ENCODE results near the gene STK24. TPM values are rescaled to one million over a fixed set of nuclear protein-coding genes. Genes with fewer than 3 reads are reported as not detected.
A peak's percentile ranks its signal among the peaks of the same experiment; 100 is the strongest.

Gene STK24
- total RNA-seq, 1 donor from 2014 or later, result 62.7 TPM

DNA sequence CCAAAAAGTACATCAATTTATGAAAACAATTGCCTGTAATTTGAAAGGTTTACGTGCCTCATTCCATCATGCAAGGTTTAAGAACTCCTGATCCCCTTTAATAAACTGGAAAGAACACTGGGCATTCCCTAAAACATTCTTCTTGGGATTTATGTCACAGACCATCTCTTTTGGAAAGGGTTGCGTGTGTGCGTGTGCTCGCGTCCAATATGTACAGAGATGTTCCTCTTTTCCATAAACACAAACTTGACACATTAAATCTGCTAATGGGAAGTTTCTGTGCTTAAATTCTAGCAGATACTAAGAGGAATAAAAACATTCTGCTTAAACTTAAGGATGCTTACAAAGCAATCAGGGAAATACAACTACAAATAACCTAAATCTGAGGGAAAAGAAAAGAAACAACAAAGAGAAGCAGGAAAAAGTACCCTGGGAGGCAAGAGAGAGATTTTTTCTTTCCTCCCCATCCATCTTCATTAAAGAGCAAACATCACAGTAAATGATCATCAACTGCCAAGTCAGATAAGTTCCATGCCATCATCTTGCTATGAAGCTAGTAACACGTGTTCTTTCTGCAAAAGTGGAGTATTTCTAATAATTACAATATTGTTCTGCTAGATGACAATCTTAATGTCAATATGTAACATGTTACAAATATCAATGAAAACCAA lies 83.7 kb downstream of the STK24 start:
- DNase-seq (ENCODE audit: low spot score), result no peak

DNA sequence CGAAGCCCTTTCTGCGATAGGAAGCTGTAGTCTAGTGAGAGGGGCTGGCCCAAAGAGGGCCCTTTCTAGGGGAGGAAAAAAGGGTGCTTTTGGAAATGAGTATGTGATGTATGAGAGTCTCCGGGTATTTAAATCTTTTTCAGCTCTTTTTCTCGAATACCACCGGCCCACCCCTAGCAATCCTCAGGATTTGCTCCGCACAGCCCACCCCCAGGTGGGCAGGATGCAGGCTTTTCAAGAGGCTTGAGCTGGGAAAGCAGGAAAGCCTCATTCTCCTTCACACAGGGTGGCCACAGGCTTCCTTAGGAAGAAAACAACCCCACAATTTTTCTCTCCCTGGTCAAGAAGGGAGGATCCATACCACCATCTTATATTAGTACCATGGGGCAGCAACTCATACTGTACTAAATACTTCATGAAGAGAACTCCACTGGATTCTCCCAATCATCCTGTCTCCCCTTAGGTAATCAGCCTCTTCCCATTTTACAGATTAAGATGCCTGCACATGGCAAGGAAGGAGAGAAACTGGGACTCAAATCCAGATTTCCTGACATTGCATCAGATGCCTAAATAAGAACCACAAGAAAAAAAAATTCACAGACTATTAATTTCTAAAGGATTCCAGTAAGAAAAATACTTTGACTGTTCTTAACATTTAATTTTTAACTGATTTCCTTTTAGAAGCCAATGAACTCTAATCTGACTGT lies 84.4 kb downstream of the STK24 start:
- no peak for DNase-seq (ENCODE audit: low spot score)

DNA sequence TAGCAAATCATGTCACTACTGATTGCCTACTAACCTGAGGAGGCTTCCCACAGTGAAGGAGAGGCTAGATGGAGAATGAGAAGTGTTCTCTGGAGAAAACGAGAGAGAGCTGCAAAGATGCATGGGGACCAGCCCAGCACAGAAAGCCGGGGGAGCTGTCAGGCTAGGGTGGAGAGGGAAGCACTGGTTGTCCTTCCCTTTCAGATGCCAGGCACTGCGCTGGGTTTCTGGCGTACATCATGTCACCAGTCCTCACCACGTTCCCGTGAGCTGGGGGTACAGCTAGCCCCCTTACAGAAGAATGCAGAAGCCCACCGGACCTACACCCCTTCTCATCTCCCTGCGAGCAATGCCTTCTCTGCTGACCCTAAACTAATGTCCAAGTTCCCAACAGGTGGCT lies 86.0 kb downstream of the STK24 start:
- DNase-seq (ENCODE audit: low spot score), result no peak

GRCh38 chr13:98490195-98490836 lies 86.6 kb downstream of the STK24 start:
- no peak for DNase-seq (ENCODE audit: low spot score)

DNA sequence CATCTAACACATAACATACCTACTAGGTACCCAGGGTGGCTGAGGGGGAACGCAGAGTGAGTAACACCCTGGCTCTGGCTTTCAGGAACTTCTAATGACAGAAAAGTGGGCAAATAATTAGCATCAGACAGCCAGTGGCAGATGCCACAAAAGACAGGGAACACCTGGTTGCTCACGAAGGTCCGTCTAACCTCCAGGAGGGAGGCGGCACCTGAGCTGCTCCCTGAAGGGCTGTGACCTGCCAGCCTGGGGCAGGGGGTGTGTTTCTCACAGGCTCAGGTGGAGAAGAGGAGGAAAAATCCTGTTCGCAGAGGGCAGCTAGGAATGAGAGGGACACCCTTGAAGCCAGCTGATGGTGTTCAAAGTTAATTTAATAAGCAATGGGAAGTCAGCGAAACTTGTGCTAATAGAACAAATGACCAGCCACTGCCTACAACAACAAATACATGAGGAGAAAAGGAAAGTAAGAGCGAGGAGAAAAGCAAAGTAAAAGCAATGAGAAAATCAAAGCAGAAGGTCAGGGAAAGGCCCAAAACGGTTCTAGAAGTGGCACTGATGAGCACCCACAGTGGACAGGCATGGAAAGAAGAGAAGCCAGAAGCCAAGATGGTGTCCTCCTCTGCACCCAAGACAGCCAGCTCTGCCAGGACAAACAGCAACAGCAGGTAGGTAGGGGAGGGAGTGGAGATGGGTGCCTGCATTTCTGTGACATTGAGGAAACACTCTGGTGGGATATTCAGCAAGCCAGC lies 87.3 kb downstream of the STK24 start:
- DNase-seq (ENCODE audit: low spot score), result no peak

DNA sequence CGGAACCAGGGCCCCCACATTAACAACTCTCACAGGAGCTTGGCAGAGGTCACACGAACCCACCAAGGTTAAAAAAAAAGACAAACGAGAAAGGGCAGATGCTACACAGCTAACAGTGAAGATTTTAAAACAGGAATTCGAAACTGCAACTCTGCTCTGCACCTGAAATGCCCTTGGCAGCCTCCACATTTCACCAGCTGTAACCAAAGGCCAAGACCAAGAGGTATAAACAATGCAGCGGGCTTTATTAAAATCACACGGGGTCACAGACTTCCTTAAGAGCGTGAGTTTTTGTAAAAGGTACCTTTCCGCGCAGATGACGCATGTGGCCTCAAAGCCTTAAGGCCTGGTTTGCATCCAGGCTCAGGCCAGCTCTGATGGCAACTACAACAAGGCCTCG lies 88.2 kb downstream of the STK24 start:
- no peak for DNase-seq (ENCODE audit: low spot score)

DNA sequence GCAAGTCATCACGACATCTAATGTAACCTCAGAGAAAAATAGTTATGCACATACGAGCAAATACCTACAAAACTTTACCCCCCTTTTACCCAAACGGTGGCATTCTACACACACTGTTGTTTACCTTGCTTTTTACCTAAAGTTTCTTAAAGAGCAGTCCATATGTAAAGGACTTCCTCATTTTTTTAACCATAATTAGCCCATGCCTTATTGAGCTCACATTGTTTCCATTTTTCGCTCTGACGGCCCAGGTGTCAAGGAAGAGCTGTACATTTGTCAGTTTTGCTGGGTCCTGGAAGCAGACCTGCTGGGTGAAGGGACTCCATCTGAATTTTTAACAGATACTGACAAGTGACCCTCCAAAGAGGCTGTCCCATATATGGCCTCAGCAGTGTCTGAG lies 89.4 kb downstream of the STK24 start:
- no peak for DNase-seq (ENCODE audit: low spot score)

DNA sequence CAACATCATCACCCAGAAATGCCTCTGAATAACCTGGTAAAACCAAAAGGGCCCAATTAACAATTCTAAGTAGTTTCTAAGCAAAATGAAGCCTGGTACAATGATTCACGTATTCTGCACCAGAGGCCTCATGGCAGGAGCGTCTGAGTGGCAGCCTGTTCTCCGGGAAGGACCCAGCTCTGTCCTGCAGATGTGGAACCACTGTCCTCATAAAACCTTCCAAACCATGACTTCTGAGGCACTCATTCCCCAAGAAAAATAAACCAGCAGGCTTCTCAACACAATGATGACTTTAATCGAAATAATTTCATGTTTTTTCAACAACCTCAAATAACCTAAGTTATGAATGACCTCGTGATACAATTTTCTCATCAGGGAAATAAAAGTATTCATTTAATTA lies 89.9 kb downstream of the STK24 start:
- DNase-seq (ENCODE audit: low spot score), result no peak

- DNase-seq (ENCODE audit: low spot score), result no peak
These were observed 90.5 kb downstream of the STK24 start for GRCh38 chr13:98486412-98486811.

DNA sequence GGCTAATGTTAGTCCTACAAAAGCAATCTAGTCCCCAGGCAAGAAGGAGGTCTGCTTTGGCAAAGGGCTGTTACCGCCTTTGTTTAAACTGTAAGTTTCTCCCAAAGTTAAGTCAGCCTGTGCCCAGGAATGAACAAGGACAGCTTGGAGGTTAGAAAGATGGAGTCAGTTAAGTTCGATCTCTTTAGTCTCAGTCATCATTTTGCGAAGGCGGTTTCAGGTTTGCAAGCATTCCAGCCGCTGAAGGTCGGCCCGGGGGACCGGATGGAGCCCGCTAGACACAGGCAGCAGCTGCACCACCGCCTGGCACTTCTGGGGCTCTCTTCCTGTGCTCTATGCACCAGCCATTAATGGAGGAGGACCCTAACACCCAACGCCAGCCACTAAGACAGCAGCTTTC lies 91.3 kb downstream of the STK24 start:
- DNase-seq (ENCODE audit: low spot score), result peak; percentile 76

GRCh38 chr13:98484289-98485219 lies 92.4 kb downstream of the STK24 start:
- peak; percentile 91 for DNase-seq (ENCODE audit: low spot score)

DNA sequence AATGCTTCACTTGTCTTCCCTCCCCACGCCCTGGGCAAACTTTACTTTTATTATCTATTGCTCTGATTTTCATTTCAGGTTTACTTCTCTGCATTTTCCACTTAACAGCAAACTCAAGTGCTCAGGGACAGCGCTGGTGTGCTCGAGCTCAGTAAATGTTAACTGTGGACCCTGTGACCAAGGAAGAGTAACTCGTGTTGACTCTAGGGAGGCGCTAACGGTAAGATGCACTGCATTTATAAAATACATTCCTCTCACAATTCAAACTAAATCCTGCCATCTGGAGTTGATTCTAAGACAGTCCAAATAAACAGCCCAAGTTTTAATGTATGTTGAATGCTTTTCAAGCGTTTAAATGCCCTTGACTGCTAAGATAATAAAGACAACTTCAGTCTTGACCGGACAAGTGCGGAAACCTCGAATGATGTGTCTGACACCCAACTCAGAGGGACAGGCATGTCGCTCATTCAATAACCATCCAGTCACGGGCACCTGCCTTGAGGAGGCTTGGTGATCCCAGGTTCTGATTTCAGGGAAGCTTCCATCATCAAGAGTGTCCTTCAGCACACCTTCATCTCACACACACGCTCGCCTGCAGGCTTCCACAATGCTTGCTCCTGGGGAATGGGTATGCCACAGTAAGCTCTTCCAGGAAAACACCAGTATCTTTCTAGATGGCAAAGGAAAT lies 93.2 kb downstream of the STK24 start:
- peak; percentile 69 for DNase-seq (ENCODE audit: low spot score)

DNA sequence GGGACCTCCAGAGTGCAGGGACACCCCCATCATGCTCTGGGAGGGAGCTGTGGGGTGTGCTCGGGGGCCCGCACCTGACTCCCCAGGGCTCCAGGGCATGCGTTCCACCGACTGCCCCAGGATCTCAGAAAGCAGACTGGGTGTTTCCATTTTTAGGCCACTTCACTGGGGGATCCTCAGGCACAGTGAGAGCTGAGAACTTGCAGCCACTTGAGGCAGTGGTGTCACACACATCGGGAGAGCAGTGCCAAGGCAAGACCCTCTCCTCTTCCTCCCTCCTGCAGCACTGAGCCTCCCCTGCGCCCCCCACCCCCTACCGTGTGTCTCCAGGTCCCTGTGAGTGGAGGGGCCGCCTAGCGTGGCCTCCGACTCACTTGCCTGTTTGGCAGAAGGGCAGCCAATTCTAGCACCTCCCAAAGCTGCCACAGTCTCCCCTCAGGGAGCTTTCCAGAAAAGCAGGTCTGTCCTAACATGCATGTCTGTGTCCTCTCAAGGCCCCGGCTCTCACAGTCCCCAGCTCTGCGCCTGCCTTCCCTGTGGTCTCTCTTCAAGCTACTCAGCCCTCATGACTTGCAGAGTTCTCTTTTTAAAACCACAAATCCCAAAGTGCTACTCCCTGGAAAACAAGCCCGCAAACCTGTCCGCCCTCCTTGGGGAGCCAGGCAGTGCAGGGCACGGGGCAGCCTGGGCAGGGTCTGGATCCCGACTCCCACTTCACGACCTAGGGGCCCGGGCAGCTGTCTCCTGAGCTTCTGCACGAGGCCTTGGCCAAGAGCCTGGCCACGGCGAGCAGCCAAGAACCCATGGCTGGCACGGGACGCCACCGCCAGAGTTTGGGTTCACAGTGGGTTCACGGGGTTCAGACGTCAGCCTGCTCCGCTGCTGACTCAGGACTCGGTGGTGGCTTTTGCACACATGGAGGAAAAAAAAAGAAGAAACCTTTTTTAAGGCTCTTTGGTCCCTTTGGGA lies 94.1 kb downstream of the STK24 start:
- peak; percentile 92 for DNase-seq (ENCODE audit: low spot score)

DNA sequence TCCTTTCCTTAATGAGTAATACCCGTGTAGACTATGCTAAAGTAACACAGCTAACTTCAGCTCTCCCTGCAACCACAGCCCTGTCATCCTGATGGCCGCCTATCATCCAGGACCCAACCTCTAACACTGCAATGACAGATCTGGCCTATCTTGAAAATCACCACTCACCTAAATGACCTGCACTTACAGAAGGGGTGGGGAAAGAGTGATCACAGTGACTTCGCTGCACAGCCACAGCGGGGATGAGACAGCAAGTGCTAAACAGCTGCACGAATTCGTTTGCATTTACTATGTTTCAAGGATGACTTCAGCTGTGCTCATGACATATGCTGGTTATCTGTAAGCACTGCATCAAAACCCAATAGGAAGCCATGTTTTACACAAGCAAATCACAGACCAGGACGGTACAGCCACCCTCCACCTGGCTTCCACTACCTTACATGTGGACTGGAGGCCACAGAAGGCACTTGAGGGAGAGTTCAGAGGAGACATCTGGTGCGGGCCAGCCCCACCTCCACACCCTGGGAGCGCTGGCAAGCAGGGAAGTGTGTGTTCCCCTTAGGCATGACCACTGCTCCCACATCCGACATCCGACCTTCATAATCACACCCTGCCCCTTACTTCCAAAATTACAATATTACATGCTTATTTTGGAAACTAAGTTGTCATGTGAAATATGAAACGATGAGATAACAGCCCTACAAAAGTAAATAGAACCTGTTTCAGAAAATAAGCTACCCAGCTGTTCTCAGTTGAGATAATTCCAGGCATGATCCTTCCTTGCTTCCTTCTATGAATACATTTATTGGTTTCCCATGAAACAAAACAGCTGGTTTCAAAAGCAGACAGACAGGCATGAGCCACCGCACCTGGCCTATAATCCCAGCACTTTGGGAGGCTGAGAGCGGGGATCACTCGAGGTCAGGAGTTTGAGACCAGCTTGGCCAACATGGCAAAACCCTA lies 95.7 kb downstream of the STK24 start:
- peak; percentile 53 for DNase-seq (ENCODE audit: low spot score)

DNA sequence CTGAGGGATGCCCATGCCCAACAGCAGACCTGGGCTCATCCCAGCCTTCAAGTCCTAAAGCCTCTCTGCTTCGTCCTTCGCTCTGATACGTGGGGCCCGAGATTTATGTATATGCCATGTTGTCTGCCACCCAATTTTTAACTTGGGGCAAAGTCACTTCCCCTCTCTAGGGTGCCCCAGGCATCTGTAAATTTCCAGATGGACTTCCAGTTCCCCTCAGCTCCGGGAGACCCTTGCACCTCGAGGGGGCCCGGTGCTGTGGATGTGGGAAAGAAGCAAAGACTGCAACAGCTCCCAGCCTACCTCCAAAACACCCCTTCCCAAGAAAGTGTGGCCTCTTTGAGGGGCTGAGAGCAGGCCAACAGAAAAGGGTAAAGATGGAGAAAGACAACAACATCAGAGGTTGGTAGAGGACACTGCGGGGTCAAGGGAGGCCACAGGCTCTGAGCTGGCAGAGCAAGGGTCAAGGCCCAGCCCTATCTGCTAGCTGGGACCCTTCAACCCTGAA lies 97.4 kb downstream of the STK24 start:
- peak; percentile 59 for DNase-seq (ENCODE audit: low spot score)

- DNase-seq (ENCODE audit: low spot score), result no peak
These were observed 98.4 kb downstream of the STK24 start for GRCh38 chr13:98478189-98479129.

Data from mesenteric fat pad (tissue), 1 donor.